GM19324 (cell line): Measurements from ENCODE around the gene USH1G.
"Not testable (repeated sequence)": the region's sequence is repeated elsewhere in the genome, so short reads cannot be mapped to it uniquely, and the experiment has no call there.

Source experiments
- ATAC-seq: cut with Tn5 transposase; IDR thresholded peaks from one replicate; pipeline ENCODE4 v1.9.1; 2021; ENCODE audit warnings: mild to moderate bottlenecking, moderate library complexity; ENCODE audit not compliant: unreplicated experiment, low FRiP score

Gene USH1G

DNA sequence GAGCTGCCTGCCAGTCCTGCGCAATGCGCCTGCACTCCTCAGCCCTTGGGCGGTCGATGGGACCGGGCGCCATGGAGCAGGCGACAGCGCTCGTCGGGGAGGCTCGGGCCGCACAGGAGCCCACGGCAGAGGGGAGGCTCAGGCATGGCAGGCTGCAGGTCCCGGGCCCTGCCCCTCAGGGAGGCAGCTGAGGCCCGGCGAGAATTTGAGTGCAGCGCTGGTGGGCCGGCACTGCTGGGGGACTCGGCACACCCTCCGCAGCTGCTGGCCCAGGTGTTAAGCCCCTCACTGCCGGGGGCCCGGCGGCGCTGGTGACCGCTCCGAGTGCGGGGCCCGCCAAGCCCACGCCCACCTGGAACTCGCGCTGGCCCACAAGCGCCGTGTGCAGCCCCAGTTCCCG is 16.0 kb downstream of the USH1G start:
- ATAC-seq: no peak

- ATAC-seq: not testable (repeated sequence)
Observed at GRCh38 chr17:74906214-74906793, 16.8 kb downstream of the USH1G start.

GRCh38 chr17:74904687-74905409 is 18.2 kb downstream of the USH1G start:
- no peak for ATAC-seq

DNA sequence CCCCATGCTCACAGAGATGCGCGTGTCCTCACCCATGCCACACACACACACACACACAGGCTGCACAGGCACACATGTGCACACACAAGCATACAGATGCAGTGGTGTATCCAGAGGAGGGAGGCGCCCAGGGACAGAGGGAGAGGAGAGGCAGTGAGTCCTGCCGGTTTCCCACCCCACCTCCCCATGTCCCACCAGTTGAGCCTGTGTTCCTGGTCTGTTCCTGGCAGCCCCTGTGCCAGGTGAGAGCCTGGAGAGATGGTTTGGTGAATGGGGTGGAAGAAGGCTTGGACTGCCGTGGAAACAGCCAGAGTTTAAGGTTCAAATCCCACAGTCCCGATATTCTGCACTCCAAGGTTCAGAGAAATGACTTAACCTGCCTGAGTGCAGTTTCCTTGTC is 19.4 kb downstream of the USH1G start:
- no peak for ATAC-seq

GRCh38 chr17:74903034-74903433 is 20.0 kb downstream of the USH1G start:
- ATAC-seq: no peak

DNA sequence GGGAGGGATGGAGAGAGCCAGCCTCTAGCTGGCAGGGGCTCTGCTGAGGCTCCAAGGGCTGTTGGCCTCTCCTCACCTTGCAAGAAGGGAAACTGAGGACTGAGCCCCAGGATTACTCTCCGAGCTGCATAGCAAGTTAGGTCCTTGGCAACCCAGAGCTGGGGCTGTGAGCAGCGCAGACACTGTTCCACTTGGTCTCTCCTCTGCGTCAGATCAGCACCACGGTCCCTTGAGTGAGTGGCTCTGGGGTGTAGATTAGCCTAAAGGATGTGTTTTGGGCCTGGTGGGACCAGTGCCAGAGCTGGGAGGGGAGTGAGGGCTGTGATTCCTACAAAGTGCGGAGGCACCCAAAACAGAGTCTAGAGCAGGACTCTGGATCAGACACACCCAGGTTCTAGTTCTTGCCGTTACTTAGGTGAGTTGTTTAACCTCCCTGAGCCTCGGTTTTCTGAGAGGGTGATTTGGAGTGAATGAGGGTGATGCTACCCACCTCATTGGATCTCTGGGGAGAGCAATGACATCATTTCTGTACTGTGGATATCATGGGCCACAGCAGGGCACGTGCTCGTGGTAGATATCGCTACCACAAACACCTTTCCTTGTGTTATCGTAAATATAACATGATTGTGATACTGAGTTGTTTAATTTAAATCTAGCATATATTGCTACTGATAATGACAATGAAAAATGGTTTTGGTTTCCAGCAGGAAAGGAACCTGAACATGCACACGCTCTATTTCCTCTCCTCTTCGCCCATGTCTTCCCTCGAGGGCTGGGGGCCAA is 21.5 kb downstream of the USH1G start:
- no peak for ATAC-seq

DNA sequence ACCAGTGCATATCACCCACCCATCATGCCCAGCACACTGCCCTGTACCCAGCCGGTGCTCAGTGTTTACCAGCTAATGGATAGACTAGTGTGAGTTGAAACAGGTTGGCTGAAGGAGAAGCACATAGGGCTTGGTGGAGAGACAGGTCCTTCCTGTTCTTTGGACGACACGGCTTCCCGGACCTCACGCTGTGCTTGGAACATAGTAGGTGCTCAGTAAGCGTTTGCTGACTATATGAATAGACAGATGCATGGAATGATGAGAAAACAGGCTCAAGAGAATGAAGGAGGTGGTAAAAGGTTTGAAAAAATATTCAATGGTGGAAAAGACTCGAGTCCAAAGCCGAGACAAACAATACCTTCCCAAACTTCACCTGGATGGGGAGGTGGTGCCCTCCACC is 22.8 kb downstream of the USH1G start:
- no peak for ATAC-seq

GRCh38 chr17:74898376-74898946 is 24.6 kb downstream of the USH1G start:
- no peak for ATAC-seq

DNA sequence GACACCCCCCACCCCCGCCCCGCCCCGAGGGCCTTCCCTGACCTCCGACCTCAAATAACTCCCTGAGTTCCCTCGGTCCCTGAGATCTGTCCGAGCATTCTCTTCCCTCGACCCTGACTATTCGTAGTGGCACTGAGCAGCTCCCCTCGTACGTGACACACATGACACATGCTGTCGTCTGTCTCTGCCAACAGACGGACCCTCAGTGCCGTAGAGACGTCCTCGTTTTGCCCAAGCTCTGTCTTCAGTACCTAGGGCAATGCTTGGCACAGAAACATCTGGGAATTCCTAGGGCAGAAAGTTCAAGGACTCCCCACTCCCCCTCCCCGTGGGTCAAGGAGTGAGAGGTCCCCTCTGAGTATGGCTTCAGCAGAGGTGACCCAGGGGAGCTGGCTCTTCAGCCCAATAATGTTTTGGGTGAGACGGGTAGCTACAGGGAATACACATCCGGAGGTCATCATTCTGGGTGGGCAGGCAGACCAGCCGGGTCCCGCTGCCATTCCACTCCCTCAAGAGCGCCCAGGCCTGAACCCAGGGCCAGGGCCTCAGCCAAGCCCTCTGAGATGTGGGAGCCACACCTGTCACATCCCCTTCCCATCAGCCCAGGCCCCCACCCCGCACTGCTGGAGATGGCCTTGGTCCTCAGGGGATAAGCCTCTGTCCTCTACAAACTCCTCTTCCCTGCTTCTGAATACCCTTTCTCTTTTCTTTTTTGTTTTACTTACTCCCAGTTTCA is 29.0 kb downstream of the USH1G start:
- ATAC-seq: no peak

DNA sequence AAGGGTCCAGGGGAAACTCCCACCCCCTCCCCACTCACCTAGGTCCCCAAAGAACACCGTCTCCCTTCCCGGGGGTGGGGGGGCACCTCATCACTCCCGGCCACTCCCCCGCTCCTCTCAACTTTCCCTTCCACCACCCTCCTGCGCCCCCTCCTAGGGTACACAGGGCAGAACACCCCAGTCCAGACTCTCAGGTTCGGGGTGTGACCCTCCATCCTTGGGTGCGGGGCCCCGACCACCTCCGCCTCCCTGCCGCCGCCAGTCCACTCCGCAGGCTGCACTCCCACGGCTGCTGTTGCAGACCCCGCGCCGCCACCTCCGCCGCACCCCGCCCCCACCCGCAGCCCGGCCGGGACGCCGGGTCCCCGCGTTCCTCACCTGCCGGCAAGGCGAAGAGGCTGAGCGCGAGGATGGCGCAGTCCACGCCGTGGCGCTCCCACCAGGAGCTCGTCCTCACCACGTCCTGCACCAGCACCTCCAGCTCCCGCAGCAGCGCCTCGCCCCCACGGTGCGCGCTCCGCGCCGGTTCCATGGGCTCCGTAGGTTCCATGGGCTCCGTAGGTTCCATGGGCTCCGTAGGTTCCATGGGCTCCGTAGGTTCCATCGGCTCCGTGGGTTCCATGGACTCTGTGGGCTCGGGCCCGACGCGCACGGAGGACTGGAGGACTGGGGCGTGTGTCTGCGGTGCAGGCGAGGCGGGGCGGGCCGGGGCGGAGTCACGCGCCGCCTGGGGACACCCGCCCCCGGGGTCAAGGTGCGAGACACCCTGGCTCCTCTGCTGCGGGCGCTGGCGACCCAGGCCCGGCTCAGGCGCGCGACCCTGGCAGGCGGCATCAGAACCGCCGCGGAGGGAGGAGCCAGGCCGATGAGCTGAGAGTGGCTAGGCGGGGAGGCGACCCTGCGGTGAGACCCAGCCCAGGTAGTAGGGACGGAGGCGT is 29.8 kb downstream of the USH1G start, which contains the start of gene FADS6:
TSS of gene FADS6 (minus strand) at position 660 of the 938 bp plus-strand sequence. CDS start at position 622, 38 bp downstream.
- no peak for ATAC-seq

- ATAC-seq: no peak
Observed at GRCh38 chr17:74892013-74892841, 30.8 kb downstream of the USH1G start.

DNA sequence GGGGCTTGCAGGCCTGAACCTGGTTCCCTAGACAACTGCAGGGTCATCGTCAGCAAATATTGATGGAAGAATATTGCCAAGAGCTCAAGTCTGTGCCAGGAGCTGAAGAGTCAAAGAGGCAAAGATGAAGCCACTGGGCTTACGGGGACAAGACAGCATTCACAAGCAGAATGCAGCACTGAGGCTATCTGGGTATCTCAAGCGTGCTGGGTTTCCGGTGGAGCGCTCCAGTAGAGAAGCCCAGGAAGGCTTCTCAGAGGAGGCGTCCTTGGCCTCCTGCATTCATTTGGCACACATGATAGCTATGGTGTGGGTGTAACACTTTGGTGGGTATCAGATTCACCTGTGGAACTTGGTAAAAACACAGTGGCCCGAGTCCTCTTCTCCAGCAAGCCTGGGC is 32.5 kb downstream of the USH1G start:
- no peak for ATAC-seq

- ATAC-seq: no peak
Observed at GRCh38 chr17:74888469-74888868, 34.6 kb downstream of the USH1G start.

DNA sequence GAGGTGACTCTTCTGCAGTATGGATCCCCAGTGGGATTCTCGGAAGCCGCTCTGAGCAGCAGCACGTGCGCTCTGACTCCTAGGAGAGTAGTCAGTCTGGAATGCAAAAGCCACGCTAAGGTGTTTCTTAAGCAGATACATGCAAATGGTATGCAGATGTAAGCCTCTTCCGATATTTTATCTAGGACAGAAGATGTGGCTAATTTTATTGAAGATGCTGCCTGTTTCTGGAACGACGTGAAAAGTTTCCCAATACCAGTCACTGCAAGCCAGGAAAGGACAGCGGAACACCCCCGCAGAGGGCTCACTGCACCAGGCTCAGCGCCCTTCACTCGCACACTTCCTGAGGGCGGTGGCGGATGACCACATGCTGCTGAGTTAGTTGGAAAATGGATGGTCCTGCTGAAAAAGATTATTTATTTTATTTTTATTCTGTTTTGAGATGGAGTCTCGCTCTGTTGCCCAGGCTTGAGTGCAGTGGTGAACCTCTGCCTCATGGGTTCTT is 39.8 kb downstream of the USH1G start:
- no peak for ATAC-seq

DNA sequence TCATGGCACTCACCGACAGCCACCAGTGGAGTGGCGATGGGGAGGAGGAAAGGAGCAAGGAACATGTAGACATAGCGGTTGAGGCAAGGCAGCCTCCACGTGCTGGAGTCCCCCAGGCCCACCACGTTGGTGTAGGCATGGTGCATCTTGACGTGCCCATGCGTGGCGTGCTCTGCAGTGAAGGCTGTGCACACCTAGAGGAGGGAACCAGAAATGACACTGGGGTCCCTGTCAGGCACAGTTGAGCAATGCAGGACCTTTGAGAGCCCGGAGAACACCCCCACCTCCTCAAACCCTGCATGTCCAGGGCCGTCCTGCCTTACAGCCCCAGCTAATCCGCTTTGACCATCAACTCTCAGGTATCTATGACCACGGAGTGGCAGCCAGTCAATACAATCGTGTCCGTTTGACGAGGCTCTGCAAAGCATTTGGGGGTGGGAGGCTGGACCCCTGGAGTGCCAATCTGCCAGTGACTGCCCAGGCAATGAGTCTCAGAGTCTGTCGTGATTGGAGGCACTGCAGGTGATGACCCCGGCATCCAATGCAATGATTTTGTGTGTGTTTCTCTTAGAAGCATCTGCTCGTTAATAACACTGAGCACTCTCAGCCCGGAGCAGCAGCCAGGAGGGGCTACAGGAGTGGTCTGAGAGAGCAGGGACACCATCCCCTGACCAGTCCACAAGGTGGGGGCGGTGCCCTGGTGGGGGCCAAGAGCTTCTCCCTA is 40.4 kb downstream of the USH1G start:
- no peak for ATAC-seq

GRCh38 chr17:74881073-74881472 is 42.0 kb downstream of the USH1G start:
- ATAC-seq: no peak

DNA sequence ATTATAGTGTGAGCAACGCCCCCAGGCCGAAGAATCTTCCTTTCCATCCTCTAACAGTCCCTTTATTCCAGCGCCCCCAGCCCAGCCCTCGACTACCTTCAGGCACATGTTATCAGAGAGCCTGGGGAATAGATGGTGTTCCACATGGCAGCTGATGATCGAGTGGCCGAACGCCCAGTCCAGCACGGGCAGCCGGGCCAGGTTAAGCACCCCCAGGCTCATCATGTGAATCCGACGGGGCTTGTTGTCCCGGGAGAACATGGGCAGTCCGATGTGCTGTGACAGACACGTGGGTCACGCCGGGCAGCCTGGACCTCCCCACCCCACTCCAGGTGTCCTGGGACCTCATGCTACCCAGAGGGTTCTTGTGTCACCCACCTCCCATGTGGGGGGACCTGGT is 43.7 kb downstream of the USH1G start:
- ATAC-seq: no peak

- ATAC-seq: no peak
Observed at GRCh38 chr17:74878658-74879057, 44.4 kb downstream of the USH1G start.
